Upper lobe of left lung (tissue), 4 donors: ENCODE results near the gene MED13L.

Experiments used
- CTCF ChIP-seq, 6 experiments: fragments of 450-650 bp in 4 of 6; fragments of 200-600 bp in 2 of 6; sonication (generic) in 2 of 6; IDR thresholded peaks; one replicate each; pipeline ENCODE4 v1.5.1; 2016 to 2019; ENCODE audit warnings: antibody characterized with exemption in 6 of 6
- POLR2A ChIP-seq, 4 donors: fragments of 450-650 bp; IDR thresholded peaks; one replicate each; pipeline ENCODE4 v1.5.1; 2016 to 2017; ENCODE audit warnings: antibody characterized with exemption in 4 of 4, mild to moderate bottlenecking in 2 of 4

- no peak for TF ChIP-seq CTCF (IDR thresholded peaks at IDR 0.05)
- no peak for TF ChIP-seq POLR2A (IDR thresholded peaks at IDR 0.05)
Measured at GRCh38 chr12:116144384-116144783, 133.1 kb downstream of the MED13L start.
